H1 (cell line): Measurements from ENCODE around the gene UBE2Q2. TPM values are rescaled to one million over a fixed set of nuclear protein-coding genes. Genes with fewer than 3 reads are reported as not detected.

Source experiments
- CTCF ChIA-PET: fragments of 300-600 bp; sonication (Branson Sonifier 250); formaldehyde crosslinking; loops from one replicate; lab custom pipeline; 2021; ENCODE audit not compliant: partially characterized antibody; lab: Charles Lee
- POLR2A ChIA-PET: fragments of 300-600 bp; sonication (Branson Sonifier 250); formaldehyde crosslinking; loops from one replicate; lab custom pipeline; 2021; ENCODE audit warnings: inconsistent platforms; ENCODE audit not compliant: partially characterized antibody; lab: Charles Lee
- DNase-seq, 2 experiments: peaks; one replicate each; pipeline versions ENCODE4 v3.0.0 to v3.0.0-alpha.2; 2010 to 2022; ENCODE audit warnings: low spot score in 2 of 2, low read depth in 1 of 2, mixed read lengths in 1 of 2
- FAIRE-seq: peaks from 2 replicates; lab custom pipeline; 2011; peaks lifted over from hg19 to GRCh38; lab: Jason Lieb, UNC
- H2AFZ ChIP-seq: 2 replicates; pipeline ENCODE4 v1.8.1; 2012; ENCODE audit warnings: low read length, inconsistent platforms
- H2AK5ac ChIP-seq: 2 replicates; pipeline ENCODE4 v1.6.1; 2013; ENCODE audit warnings: low read depth, low read length
- H2BK120ac ChIP-seq: replicated peaks from 2 replicates; pipeline ENCODE3; 2013; ENCODE audit warnings: low read depth, low read length, inconsistent platforms
- H2BK12ac ChIP-seq: 2 replicates; pipeline ENCODE4 v1.6.1; 2013; ENCODE audit warnings: low read depth, low read length
- H2BK15ac ChIP-seq: 2 replicates; pipeline ENCODE4 v1.6.1; 2013; ENCODE audit warnings: low read length
- H2BK20ac ChIP-seq: 2 replicates; pipeline ENCODE4 v1.6.1; 2013; ENCODE audit warnings: low read length
- H2BK5ac ChIP-seq: 2 replicates; pipeline ENCODE4 v1.6.1; 2013; ENCODE audit warnings: low read depth, low read length
- H3K14ac ChIP-seq: 2 replicates; pipeline ENCODE4 v1.6.1; 2013; ENCODE audit warnings: inconsistent platforms; ENCODE audit not compliant: insufficient read length
- H3K18ac ChIP-seq: 2 replicates; pipeline ENCODE4 v1.6.1; 2013; ENCODE audit warnings: low read length; ENCODE audit errors: extremely low read depth
- H3K23ac ChIP-seq: 2 replicates; pipeline ENCODE4 v1.6.1; 2013; ENCODE audit warnings: inconsistent platforms; ENCODE audit not compliant: insufficient read length
- H3K23me2 ChIP-seq: 2 replicates; pipeline ENCODE4 v1.6.1; 2013; ENCODE audit warnings: low read depth, low read length
- H3K27ac ChIP-seq: 2 replicates; pipeline ENCODE4 v1.6.1; 2011; ENCODE audit warnings: low read depth, low read length, inconsistent platforms
- H3K27me3 ChIP-seq, 4 experiments: replicated peaks in 1 of 4; 1 replicate in 1 of 4; 2 replicates in 3 of 4; pipeline versions ENCODE4 v1.6.1 to v1.8.1; 2011 to 2013; ENCODE audit warnings: low read length in 3 of 4, mild to moderate bottlenecking in 3 of 4, inconsistent platforms in 2 of 4, mixed read lengths in 2 of 4, moderate library complexity in 1 of 4; ENCODE audit not compliant: control insufficient read depth in 3 of 4, insufficient read depth in 3 of 4; ENCODE audit errors: extremely low read depth in 1 of 4
- H3K36me3 ChIP-seq, 4 experiments: 2 replicates each; pipeline versions ENCODE4 v1.6.1 to v1.8.1; 2011 to 2013; ENCODE audit warnings: mild to moderate bottlenecking in 4 of 4, low read length in 3 of 4, moderate library complexity in 2 of 4, control low read depth in 1 of 4, inconsistent platforms in 1 of 4; ENCODE audit not compliant: insufficient read depth in 4 of 4, control insufficient read depth in 2 of 4
- H3K4ac ChIP-seq: replicated peaks from 2 replicates; pipeline ENCODE3; 2013; ENCODE audit warnings: low read length, low read depth, mixed read lengths, inconsistent platforms; ENCODE audit not compliant: insufficient read length
- H3K4me1 ChIP-seq, 4 experiments: replicated peaks in 1 of 4; 1 replicate in 1 of 4; 2 replicates in 3 of 4; pipeline versions ENCODE4 v1.6.1 to v1.8.1; 2011 to 2013; ENCODE audit warnings: low read length in 3 of 4, inconsistent platforms in 2 of 4, mixed read lengths in 1 of 4; ENCODE audit not compliant: insufficient read depth in 4 of 4, control insufficient read depth in 3 of 4
- H3K4me2 ChIP-seq, 2 experiments: 2 replicates each; pipeline versions ENCODE4 v1.6.1 to v1.8.1; 2011 to 2013; ENCODE audit warnings: low read depth in 2 of 2, low read length in 2 of 2, control low read depth in 1 of 2, inconsistent platforms in 1 of 2, mild to moderate bottlenecking in 1 of 2; ENCODE audit not compliant: insufficient read depth in 1 of 2
- H3K4me3 ChIP-seq, 4 experiments: fragments of 200-600, 300-600 bp in 1 of 4; sonication (generic), shearing (Covaris generic), sonication (Bioruptor Twin) in 1 of 4; 2 replicates each; pipeline versions ENCODE4 v1.5.1 to v1.8.1; 2011 to 2016; ENCODE audit warnings: low read length in 4 of 4, low read depth in 3 of 4, control low read depth in 2 of 4, inconsistent platforms in 2 of 4, mild to moderate bottlenecking in 2 of 4, mixed read lengths in 1 of 4, moderate library complexity in 1 of 4; ENCODE audit not compliant: insufficient read depth in 2 of 4; ENCODE audit errors: extremely low read depth in 1 of 4
- H3K56ac ChIP-seq: replicated peaks from 2 replicates; pipeline ENCODE3; 2013; ENCODE audit warnings: low read depth, mild to moderate bottlenecking, mixed read lengths, low read length, inconsistent platforms; ENCODE audit not compliant: insufficient read length
- H3K79me1 ChIP-seq: 2 replicates; pipeline ENCODE4 v1.6.1; 2013; ENCODE audit warnings: low read depth, low read length, control low read depth
- H3K79me2 ChIP-seq, 2 experiments: 2 replicates each; pipeline versions ENCODE4 v1.6.1 to v1.8.1; 2012 to 2013; ENCODE audit warnings: low read length in 2 of 2, mild to moderate bottlenecking in 2 of 2, inconsistent platforms in 1 of 2; ENCODE audit not compliant: insufficient read depth in 2 of 2, control insufficient read depth in 1 of 2
- H3K9ac ChIP-seq, 4 experiments: replicated peaks in 1 of 4; 1 replicate in 1 of 4; 2 replicates in 3 of 4; pipeline versions ENCODE4 v1.6.1 to v1.8.1; 2011 to 2013; ENCODE audit warnings: low read depth in 3 of 4, low read length in 3 of 4, control low read depth in 2 of 4, mild to moderate bottlenecking in 2 of 4, moderate library complexity in 2 of 4, inconsistent platforms in 1 of 4; ENCODE audit errors: extremely low read depth in 1 of 4
- H3K9me3 ChIP-seq, 2 experiments: 2 replicates each; pipeline versions ENCODE4 v1.6.1 to v1.8.1; 2012 to 2013; ENCODE audit warnings: mild to moderate bottlenecking in 2 of 2, moderate library complexity in 2 of 2, control low read depth in 1 of 2, inconsistent platforms in 1 of 2, low read depth in 1 of 2, low read length in 1 of 2, mixed read lengths in 1 of 2; ENCODE audit not compliant: insufficient read depth in 2 of 2
- H4K20me1 ChIP-seq, 2 experiments: replicated peaks in 1 of 2; 2 replicates each; pipeline versions ENCODE3 to v1.8.1; 2011 to 2013; ENCODE audit warnings: inconsistent platforms in 2 of 2, low read length in 2 of 2, mild to moderate bottlenecking in 1 of 2; ENCODE audit not compliant: insufficient read depth in 2 of 2, control insufficient read depth in 1 of 2
- H4K5ac ChIP-seq: 2 replicates; pipeline ENCODE4 v1.6.1; 2013; ENCODE audit warnings: low read length, low read depth, mixed read lengths, inconsistent platforms; ENCODE audit not compliant: insufficient read length
- H4K8ac ChIP-seq: 2 replicates; pipeline ENCODE4 v1.8.0; 2013; ENCODE audit warnings: mild to moderate bottlenecking, moderate library complexity, low read length, inconsistent platforms; ENCODE audit not compliant: insufficient read depth; ENCODE audit errors: extremely low read depth
- H4K91ac ChIP-seq: replicated peaks from 2 replicates; pipeline ENCODE3; 2013; ENCODE audit warnings: low read length, mixed read lengths, inconsistent platforms; ENCODE audit not compliant: insufficient read length
- ASH2L ChIP-seq: fragments of 200-600, 300-600 bp; sonication (generic); IDR thresholded peaks from one replicate; pipeline ENCODE4 v1.7.1; 2017; ENCODE audit warnings: low read length
- BCL11A ChIP-seq, 2 experiments: IDR thresholded peaks; one replicate each; pipeline ENCODE4 v1.6.1; 2011; ENCODE audit warnings: low read depth in 2 of 2, low read length in 2 of 2, mild to moderate bottlenecking in 2 of 2
- CBX8 ChIP-seq: fragments of 300-800, 300-1000 bp; sonication (generic); IDR thresholded peaks from 2 replicates; pipeline ENCODE4 v1.7.1; 2016; ENCODE audit warnings: low read depth, low read length, borderline replicate concordance
- GTF2F1 ChIP-seq: IDR thresholded peaks from 2 replicates; pipeline ENCODE4 v1.6.1; 2012; ENCODE audit warnings: low read depth, low read length, improper control_type of control experiment, borderline replicate concordance
- HDAC2 ChIP-seq, 2 experiments: fragments of 300-600 bp in 1 of 2; sonication (generic) in 1 of 2; IDR thresholded peaks; 2 replicates each; pipeline ENCODE4 v1.6.1; 2011 to 2012; ENCODE audit warnings: low read depth in 2 of 2, low read length in 2 of 2, mild to moderate bottlenecking in 2 of 2, moderate library complexity in 2 of 2, borderline replicate concordance in 1 of 2, inconsistent platforms in 1 of 2
- HDAC6 ChIP-seq: IDR thresholded peaks from one replicate; pipeline ENCODE4 v1.7.1; 2012; ENCODE audit warnings: low read depth, mild to moderate bottlenecking, inconsistent platforms, low read length, moderate library complexity
- NANOG ChIP-seq: IDR thresholded peaks from 2 replicates; pipeline ENCODE4 v1.6.1; 2011; ENCODE audit warnings: low read length, low read depth, mild to moderate bottlenecking, inconsistent platforms; ENCODE audit not compliant: insufficient read depth, poor library complexity, severe bottlenecking
- SIX5 ChIP-seq: IDR thresholded peaks from 2 replicates; pipeline ENCODE4 v1.6.1; 2011; ENCODE audit warnings: mild to moderate bottlenecking, low read depth, low read length
- TCF12 ChIP-seq: IDR thresholded peaks from 2 replicates; pipeline ENCODE4 v1.6.1; 2011; ENCODE audit warnings: low read depth, mild to moderate bottlenecking, low read length
- USF2 ChIP-seq: IDR thresholded peaks from 2 replicates; pipeline ENCODE4 v1.6.1; 2011; ENCODE audit warnings: low read length, improper control_type of control experiment
- WGBS, 2 experiments: shearing (Covaris generic) in 1 of 2; methylation state at CpG; one replicate each; pipeline versions ENCODE4 v1.1.6 to v1.1.7; 2013 to 2015; ENCODE audit warnings: low lambda C conversion rate in 2 of 2, mixed read lengths in 2 of 2, inconsistent platforms in 1 of 2, low coverage in 1 of 2, missing lambda C conversion rate in 1 of 2; ENCODE audit not compliant: insufficient replicate concordance in 2 of 2, insufficient coverage in 1 of 2, insufficient read length in 1 of 2; ENCODE audit errors: extremely low coverage in 1 of 2, missing lambda C conversion rate in 1 of 2; 5-methylcytosine and 5-hydroxymethylcytosine counted together
- polyA plus RNA-seq, 7 experiments: library from polyadenylated mRNA; depleted of rRNA in 3 of 7; stranded (reverse) in 5 of 7; unstranded in 2 of 7; fragments of >200 nt in 5 of 7; fragments of 200-250 nt in 2 of 7; gene quantifications; 1 replicate in 5 of 7; 2 replicates in 1 of 7; 4 replicates in 1 of 7; pipeline versions ENCODE4 v1.2.1 to v1.2.3, GENCODE V29; 2011 to 2013; ENCODE audit warnings: missing spikeins in 2 of 7, mixed read lengths in 2 of 7
- total RNA-seq: library from RNA; stranded (reverse); fragmentation: NEBNext Ultra II Directional; extraction: Animal tissue kit (Norgen Biotek cat#: 25700); gene quantifications from 2 replicates; pipeline ENCODE4 v1.2.1, GENCODE V29; 2021

The UBE2Q2 gene
- total and polyA plus RNA-seq, 2 of the 8 experiments (the other 6 are each of a cell fraction or from before 2014, with no cell fraction given), result 10.1 to 22.7 TPM

GRCh38 chr15:75927601-75928000 lies 84.4 kb downstream of the UBE2Q2 start:
- Histone ChIP-seq H3K9me3 (no peaks in the 10 kb centered on the region), H2BK15ac (no peak overlapping the region), H3K56ac (no peak overlapping the region), H4K8ac (no peak overlapping the region), H3K4me2 (no peak overlapping the region), H3K9ac (no peak overlapping the region), H3K4ac (no peak overlapping the region), H2AK5ac (no peak overlapping the region), H3K4me1 (peaks cover 0 to 11% (median 3%) of the 10 kb centered on the region in 4 experiments; a peak in 3 of 7 replicates), H2BK12ac (no peak overlapping the region), H4K20me1 (peaks cover 3 to 13% of the 10 kb centered on the region in 2 experiments), H4K91ac (no peak overlapping the region), H3K79me2 (peaks cover under 1 to 33% of the 10 kb centered on the region in 2 experiments; a peak in 2 of 4 replicates), H3K23ac (no peak overlapping the region), H4K5ac (no peak overlapping the region), H3K36me3 (peaks cover 0 to 23% (median 16%) of the 10 kb centered on the region in 4 experiments; a peak in 7 of 8 replicates), H3K18ac (no peak overlapping the region), H2BK20ac (no peak overlapping the region), H3K79me1 (0 out of 2 replicates have a peak, but pooled peaks cover 2% of the 10 kb centered on the region), H3K27me3 (no peaks in the 10 kb centered on the region), H3K14ac (no peak overlapping the region), H2AFZ (no peak overlapping the region), H3K4me3 (no peak overlapping the region), H3K23me2 (no peaks in the 10 kb centered on the region; the same call in 1 of the 2 replicates), H2BK5ac (no peak overlapping the region), H2BK120ac (no peak overlapping the region), H3K27ac (no peak overlapping the region)
- CTCF ChIA-PET, result interaction anchor here (0.9 to 5.1 kb wide), 11 partner anchors 8 to 212 kb away, joined by 3 to 41 read pairs (median 12); no protein-coding TSS in a partner anchor
- WGBS, 2 experiments, result 89% methylated on average over 4 of the region's 4 CpGs; no CpG with 5 or more reads in 1 of the 2 experiments
- POLR2A ChIA-PET, result interaction anchor here (1.6 kb wide), 1 partner anchor 25 kb away, joined by 7 read pairs; no protein-coding TSS in a partner anchor
- TF ChIP-seq HDAC2 (IDR thresholded peaks at IDR 0.05; ENCODE audit: borderline replicate concordance in 1 of 2, low read depth in 2 of 2, low read length in 2 of 2), result no peak
- no peak for TF ChIP-seq TCF12
- TF ChIP-seq GTF2F1, result no peak
- TF ChIP-seq ASH2L, result no peak
- no peak for TF ChIP-seq SIX5
- TF ChIP-seq USF2, result no peak
- TF ChIP-seq BCL11A (IDR thresholded peaks at IDR 0.05; ENCODE audit: low read depth in 2 of 2, low read length in 2 of 2), result no peak
- TF ChIP-seq HDAC6, result no peak
- TF ChIP-seq NANOG, result no peak
- TF ChIP-seq CBX8, result no peak
- FAIRE-seq (no peak), DNase-seq (no peak)
